HG03025 (cell line): ENCODE results near the gene CATSPERD.
A peak's percentile ranks its signal among the peaks of the same experiment; 100 is the strongest.
"Not testable (repeated sequence)": the region's sequence is repeated elsewhere in the genome, so short reads cannot be mapped to it uniquely, and the experiment has no call there.

Experiments used
- ATAC-seq: cut with Tn5 transposase; IDR thresholded peaks from one replicate; pipeline ENCODE4 v1.9.1; 2021; ENCODE audit warnings: mild to moderate bottlenecking, moderate library complexity; ENCODE audit not compliant: unreplicated experiment, low FRiP score

CATSPERD gene

DNA sequence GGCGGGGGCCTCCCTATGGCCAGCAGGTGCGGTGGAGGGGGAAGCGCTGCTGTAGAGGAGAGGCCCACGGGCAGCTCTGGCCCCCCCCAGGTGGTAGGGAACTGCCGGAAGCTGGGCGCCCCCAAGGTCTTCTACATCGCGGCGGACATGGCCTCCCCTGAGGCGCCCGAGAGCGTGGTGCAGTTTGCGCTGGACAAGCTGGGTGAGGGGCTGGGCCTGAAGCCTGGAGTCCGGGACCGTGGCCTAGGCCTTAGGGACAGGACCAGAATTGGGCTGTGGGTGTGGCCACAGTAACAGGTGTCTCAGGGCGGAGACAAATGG is 34.2 kb upstream of the CATSPERD start:
- ATAC-seq = peak; percentile 20

GRCh38 chr19:5686647-5687359 is 33.6 kb upstream of the CATSPERD start:
- ATAC-seq = peak; percentile 35

DNA sequence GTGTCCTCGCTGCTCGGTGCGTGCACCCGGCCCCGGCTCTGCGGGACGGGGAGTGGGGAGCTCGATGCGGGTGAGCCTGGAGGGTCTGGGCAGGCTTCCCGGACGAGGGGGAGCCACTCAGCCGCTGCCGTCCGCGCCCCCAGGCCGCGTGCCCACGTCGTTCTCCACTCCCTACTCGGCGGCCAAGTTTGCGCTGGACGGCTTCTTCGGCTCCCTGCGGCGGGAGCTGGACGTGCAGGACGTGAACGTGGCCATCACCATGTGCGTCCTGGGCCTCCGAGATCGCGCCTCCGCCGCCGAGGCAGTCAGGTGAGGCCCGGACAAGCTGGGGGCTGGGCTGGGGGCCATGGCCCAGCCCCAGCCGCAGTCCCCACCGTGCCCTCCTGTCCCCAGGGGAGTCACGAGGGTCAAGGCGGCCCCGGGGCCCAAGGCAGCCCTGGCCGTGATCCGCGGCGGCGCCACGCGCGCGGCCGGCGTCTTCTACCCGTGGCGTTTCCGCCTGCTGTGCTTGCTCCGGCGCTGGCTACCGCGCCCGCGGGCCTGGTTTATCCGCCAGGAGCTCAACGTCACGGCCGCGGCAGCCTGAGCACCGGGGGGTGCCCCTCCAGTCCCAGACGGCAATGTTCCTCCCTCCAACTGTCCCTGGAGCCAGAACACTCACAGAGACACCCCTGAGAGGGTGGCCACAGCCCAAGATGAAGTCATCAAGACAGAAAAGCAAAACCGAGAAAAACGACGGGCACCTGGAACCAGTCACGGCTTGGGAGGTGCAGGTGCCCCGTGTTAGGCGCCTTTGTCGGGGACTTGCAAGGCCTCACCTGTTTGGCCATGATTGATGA is 32.9 kb upstream of the CATSPERD start:
- no peak for ATAC-seq

DNA sequence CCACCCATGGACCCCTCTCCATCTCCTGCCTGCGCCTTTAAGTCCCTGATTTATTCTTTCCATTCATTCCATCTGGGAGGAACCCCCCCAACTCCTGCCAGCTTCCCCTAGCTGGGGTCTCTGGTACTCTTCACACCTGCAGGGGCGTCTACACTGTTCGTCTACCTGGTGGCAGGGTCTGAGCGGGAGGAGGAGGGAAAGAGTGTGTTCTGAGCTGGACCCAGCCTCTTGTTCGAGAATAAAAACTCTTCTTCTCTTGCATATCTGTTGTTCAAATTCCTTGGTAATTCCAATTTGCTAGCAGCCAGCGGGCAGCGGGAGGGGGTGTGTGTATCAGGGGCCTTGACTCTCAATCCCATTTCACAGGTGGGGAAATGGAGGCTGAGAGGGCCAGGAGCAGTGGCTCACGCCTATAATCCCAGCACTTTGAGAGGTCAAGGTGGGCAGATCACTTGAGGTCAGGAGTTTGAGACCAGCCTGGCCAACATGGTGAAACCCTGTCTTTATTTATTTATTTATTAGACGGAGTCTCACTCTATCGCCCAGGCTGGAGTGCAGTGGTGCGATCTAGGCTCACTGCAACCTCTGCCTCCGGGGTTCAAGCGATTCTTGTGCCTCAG is 32.1 kb upstream of the CATSPERD start:
- ATAC-seq = not testable (repeated sequence)

- ATAC-seq = no peak
Observed at GRCh38 chr19:5690125-5690954, 30.1 kb upstream of the CATSPERD start, which contains the start of gene RPL36. TSS of gene RPL36 (plus strand) at chr19:5690295. CDS start at chr19:5690508, 213 bp downstream.

- ATAC-seq = no peak
Observed at GRCh38 chr19:5690955-5691821, 29.2 kb upstream of the CATSPERD start.

DNA sequence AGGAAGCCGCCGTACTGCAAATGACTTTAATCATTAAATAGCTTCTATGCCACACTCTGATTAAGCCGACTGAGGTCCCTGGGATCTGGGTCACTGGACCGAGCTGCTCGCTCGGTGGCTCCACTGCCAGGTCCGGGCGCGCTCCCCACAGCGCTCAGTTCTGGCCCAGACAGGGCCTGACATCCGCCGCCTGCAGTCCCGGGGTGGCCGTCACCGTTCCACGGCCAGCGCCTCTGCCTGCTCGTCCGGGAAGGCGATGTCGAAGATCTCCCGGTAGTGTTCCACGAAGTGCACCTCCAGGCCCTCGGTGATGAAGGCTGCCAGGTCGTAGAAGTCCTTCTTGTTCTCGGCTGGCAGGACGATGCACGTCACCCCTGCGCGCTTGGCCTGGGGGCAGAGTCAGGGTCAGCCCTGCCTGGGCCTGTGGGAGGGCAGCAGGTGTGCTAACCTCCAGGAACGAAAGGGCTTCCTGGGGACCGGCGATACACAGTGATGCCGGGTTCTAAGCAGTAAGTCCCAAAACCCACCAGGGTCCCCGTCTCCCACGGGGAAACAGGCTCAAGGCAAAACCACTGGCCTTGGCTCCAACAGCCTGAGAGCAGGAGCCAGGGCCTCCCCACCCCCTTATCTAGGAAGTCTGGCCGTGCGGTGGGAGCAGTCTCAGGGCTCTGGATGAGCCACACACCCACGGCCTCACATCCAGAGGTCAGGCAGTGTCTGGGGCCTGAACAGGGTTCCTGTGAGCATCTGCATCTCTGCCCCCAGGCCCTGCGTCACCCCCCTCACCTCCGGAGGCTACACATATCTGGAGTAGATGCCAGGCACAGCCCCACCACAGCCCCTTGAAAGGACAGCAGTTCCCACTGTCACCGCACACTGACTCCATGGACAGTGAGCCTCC is 28.4 kb upstream of the CATSPERD start:
- no peak for ATAC-seq

GRCh38 chr19:5692723-5693194 is 27.7 kb upstream of the CATSPERD start:
- no peak for ATAC-seq

GRCh38 chr19:5693195-5694166 is 27.0 kb upstream of the CATSPERD start:
- no peak for ATAC-seq

- ATAC-seq = no peak
Observed at GRCh38 chr19:5694167-5694955, 26.1 kb upstream of the CATSPERD start.

- no peak for ATAC-seq
Observed at GRCh38 chr19:5694956-5695648, 25.3 kb upstream of the CATSPERD start.

GRCh38 chr19:5695649-5696195 is 24.7 kb upstream of the CATSPERD start:
- no peak for ATAC-seq

DNA sequence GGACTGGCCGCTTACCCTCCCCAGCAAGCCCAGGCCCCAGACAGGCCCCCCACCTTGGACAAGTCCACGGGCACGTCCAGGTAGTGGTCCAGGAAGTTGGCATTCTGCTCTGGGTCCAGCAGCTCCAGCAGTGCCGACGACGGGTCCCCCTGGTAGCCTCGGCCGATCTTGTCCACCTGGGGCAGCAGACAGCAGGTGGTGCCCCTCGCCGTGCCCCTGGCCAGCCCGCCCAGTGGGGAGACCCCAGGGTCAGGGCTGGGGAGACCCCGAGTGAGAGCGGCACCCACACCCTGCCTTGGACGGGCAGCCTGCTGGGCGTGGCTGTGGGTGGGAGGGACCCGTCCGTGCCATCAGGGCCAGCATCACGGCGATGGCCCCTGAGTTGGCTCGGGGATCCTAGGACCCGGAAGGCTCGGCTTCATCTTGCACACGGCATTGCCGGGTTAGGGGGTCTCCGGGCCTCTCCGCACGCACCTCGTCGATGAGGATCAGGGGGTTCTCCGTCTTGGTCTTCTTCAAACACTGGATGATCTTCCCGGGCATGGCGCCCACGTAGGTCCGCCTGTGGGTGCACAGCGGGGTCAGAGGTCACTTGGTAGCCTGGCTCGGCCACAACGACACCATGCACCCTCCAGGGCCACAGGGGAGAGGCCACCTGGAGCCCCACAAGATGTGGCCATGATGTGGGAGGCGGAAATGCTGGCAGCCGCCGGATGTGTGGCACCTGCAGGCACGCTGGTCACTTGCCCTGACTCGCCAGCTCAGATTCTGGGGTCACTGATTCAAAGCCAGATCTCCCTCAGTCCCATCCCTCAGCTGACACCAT is 24.0 kb upstream of the CATSPERD start:
- no peak for ATAC-seq

GRCh38 chr19:5697022-5697889 is 23.2 kb upstream of the CATSPERD start:
- no peak for ATAC-seq
